Measurements from ENCODE around the gene CEP192.
"Not testable (repeated sequence)": the region's sequence is repeated elsewhere in the genome, so short reads cannot be mapped to it uniquely, and the experiment has no call there.

The CEP192 gene, protein sequence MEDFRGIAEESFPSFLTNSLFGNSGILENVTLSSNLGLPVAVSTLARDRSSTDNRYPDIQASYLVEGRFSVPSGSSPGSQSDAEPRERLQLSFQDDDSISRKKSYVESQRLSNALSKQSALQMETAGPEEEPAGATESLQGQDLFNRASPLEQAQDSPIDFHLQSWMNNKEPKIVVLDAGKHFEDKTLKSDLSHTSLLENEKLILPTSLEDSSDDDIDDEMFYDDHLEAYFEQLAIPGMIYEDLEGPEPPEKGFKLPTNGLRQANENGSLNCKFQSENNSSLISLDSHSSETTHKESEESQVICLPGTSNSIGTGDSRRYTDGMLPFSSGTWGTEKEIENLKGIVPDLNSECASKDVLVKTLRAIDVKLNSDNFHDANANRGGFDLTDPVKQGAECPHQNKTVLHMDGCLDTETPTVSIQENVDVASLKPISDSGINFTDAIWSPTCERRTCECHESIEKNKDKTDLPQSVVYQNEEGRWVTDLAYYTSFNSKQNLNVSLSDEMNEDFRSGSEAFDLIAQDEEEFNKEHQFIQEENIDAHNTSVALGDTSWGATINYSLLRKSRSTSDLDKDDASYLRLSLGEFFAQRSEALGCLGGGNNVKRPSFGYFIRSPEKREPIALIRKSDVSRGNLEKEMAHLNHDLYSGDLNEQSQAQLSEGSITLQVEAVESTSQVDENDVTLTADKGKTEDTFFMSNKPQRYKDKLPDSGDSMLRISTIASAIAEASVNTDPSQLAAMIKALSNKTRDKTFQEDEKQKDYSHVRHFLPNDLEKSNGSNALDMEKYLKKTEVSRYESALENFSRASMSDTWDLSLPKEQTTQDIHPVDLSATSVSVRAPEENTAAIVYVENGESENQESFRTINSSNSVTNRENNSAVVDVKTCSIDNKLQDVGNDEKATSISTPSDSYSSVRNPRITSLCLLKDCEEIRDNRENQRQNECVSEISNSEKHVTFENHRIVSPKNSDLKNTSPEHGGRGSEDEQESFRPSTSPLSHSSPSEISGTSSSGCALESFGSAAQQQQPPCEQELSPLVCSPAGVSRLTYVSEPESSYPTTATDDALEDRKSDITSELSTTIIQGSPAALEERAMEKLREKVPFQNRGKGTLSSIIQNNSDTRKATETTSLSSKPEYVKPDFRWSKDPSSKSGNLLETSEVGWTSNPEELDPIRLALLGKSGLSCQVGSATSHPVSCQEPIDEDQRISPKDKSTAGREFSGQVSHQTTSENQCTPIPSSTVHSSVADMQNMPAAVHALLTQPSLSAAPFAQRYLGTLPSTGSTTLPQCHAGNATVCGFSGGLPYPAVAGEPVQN (N-terminal part only)

DNA sequence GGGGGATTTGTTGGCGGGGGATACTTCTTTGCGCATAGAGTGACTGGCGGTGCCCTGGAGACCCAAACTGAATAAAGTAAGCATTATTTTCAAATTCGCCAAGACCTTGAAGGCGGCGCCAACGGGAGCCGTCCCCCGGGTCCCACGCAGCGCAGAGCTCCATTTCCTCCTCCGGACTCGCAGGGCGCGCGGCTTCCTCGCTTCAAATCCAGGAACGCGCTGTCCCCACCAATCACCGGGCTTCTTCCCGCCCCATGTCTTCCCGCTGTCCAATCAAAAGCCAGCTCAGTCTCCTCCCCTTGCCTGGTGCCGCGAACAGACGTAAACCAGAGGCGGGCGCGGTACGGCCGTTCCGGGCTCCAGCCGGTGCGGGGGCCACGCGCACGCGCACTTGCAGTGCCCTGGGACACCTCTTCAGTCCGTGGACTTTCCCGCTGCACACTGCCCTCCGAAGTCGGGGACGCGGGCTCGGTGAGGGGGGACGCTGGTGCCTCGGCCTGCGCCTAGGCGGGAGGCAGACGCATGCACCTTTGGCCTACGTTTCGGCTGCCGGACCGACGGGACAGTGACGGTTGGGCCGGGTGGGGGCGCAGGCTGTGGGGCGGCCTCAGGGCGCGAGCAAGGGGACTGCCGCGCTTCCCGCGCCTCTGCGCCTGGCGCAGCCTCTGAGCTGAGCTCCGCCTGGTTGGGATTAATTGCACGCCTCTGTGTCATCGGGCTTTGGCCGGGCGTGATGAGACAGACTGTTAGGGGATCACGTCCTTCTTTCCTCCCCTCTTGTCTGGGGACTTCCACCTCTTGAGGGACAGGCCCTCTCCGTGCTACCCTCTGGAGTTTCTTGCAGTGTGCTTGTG, at the start of gene CEP192:
CEP192 (plus strand) TSS at position 396 of the 854 bp plus-strand sequence. CDS start 8,063 bp downstream, outside the sequence.
- DNase-seq: peak; percentile 91 to 98

DNA sequence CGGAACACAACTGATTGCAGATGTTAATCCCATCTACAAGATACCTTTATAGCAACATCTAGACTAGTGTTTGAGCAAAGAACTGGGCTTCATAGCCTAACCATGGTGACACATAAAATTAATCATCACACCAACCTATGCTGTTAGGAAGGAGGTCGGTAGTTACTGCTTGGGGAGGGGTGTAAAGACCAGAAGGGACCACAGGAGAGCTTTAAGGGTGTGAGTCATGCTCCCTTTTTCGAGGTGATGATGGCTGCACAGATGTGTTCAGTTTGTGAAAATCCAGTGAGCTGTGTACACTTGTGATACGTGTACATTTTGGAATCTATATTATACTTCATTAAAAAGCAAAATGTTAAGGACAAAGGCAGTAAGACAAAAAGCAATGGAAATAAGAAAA, 47.9 kb upstream of the CEP192 start:
- no peak for DNase-seq

DNA sequence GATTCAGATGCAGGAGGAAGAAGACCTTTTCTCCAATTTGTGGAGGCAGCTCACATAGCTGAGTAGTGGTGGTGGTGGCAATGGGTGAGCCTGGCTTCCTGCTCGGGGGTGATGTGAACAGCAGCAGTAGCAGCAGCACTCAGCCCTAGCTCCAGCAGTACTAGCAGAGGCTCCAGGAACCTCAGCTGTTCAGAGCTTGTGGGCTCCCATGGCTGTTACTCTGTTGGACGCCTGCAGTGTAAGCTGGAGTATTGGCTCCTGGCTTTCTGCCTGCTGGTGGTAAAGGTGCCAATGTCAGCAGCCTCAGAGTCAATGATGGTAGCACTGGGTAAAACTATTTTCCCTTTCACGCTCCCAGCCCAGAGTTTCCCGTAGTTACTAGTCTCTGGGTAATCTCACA, 46.5 kb upstream of the CEP192 start:
- peak in 1 of 2 experiments; percentile 74 for DNase-seq

DNA sequence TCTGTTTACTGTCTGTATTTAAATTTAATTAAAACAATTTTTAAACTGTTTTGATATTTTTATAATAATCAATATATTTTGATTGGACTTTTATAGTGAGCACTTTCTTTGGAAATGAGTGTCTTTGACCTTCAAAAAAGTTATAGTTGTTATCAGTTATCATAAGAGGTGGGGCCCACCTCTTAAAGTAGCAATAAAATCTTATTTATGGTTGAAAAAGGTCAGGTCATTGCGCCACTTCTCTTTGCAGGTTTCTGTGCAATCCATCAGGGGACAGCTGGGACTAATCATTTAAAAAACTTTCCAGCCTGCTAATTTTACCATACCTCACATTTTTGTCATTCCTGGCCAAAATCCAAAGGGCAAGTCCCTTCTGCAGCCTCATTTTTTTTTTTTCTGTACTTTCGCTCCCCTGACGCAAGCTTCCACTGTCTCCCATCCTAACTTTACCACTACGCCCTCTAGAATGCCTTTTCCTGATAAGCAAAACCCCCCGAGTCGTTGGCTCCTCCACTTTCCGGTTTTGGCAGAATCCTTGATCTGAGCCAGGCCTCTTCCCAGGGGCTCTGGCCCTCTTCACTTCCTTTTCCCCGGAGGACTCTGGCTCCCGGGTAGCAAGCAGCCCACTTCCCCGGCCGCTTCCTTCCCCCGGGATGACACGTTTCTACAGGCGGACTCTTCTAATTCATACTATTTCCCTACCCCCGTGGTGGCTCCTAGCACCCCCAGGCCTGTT, 44.4 kb upstream of the CEP192 start:
- peak; percentile 27 to 57 for DNase-seq

DNA sequence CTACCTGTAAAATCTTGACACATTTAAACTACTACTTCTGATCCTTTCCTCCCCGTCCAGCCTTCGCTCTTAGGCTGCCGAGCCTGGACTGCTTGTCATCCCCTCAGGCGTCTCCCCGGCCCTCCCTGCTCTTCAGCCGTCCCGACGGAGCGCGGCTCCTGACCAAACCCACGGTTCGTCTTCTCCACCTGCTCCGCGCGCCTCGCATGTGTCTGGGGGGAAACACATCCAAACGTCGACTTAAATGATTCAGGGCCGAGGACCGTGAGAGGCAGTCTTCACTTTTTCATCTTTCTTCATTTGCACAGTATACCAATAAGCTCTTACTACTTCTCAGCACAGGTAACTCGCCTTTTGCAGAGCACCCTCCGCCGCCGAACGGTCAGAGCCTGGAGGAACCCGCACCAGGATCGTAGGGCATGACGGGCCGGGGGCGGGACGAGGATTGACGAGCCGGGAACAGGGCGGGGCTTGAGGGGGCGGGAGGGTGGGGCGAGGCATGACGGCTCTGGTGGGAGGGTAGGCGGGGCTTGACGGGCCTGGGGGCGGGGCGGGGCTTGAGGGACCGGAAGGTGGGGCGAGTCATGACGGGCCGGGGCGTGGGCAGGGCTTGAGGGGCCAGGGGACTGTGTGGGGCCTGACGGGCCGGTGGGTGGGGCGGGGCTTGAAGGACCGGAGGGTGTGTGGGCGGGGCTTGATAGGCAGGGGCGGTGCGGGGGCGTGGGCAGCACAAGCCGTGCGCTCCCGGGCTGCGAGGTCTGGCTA, 43.7 kb upstream of the CEP192 start, which contains the start of gene SEH1L:
SEH1L (plus strand) TSS at position 727 of the 765 bp plus-strand sequence. CDS start 111 bp downstream, outside the sequence.
- peak; percentile 91 to 96 for DNase-seq

DNA sequence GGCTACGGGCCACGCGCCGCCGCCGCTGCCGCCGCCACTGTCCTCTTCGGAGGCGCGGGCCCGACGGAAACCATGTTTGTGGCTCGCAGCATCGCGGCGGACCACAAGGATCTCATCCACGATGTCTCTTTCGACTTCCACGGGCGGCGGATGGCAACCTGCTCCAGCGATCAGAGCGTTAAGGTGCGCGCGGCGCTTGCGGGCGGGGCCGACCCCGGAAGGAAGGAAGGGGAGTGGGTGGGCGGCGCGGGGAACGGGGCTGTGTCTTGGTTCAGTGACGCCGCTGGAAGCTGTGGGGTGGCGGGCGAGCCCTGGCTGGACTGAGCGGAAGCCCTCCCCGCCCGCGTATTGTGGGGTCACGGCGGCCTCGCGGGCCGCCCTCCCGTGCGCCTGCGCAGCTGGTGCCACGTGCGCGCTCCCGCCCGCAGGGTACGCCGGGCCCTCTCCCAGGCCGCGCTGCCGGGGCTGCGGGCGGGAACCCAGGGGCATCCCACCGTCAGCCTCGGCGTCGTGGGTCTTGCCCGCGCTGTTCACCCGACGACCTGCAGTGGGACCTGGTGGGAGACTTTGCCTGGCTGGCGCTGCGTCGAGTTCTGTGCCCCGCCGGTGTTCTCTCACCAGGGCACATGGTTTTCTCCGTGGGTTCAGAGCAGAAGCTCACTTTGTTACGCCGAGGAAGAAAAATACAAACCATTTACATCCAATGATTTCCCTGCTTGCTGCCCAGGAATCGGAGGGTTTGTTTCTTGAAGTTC, 42.9 kb upstream of the CEP192 start:
- DNase-seq: peak; percentile 88 to 95

DNA sequence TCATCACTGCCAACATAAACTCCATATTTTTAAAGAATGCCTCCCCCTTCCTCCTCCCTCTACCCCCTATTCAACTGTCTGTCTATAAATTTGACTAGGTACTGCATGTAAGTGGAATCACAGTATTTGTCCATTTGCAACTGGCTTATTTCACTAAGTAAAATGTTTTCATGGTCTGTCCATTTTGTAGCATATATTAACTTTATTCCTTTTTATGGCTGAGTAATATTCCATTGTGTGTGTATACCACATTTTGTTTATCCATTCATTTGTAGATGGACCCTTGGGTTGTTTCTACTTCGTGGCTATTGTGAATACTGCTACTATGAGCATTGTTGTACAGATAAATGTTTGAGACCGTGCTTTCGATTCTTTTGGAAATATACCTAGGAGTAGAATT, 32.7 kb upstream of the CEP192 start:
- DNase-seq: no peak

DNA sequence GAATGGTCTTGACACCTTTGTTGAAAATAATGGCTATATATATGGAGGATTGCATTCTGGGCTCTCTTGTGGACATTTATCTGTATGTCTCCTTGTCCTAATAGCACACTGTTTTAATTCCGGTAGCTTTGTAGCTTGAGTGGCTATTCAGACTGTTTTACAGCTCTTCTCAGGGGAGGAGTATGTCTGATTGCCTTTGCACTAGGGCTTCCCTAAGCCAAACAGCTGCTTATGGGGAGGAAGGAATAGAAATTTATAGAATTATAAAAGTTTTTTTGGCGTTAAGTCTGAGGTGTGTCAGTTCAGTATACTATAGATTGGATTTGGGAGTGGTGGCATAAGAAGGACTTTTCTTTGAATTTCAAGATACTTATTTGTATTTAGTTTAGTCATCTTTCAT, 30.8 kb upstream of the CEP192 start:
- no peak for DNase-seq

DNA sequence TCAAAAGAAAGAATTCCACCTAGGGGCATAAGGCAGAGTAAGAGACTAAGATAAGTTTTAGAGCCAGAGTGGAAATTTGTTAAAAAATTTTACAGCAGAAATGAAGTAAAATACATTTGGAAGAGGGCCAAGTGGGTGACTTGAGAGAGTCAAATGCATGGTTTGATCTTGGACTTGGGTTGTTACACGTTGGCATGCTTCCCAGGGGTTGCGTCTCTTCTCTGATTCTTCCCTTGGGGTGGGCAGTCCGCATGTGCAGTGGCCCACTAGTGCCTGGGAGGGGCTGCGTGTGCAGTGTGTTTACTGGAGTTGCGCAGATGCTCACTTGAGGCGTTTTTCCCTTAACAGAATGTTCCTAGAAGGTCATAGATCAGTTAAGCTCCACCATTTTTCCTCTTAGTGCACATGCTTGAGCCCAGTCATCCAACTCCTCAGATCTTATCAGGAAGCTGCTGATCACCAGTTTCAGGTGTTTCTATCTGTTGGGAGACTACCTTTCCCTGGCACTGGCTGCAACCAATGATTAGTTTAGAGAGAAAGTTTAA, 30.2 kb upstream of the CEP192 start:
- peak; percentile 4 to 48 for DNase-seq

DNA sequence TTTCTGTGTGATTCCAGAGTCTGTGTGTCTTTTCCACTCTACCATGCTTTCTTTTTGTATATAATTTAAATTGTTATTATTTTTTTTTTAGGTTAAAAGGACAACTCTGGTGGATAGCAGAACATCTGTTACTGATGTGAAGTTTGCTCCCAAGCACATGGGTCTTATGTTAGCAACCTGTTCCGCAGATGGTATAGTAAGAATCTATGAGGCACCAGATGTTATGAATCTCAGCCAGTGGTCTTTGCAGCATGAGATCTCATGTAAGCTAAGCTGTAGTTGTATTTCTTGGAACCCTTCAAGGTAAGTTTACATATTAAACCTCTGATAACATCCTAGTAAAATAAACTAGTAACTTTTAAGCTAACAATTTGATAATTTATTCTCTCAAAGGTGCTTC, 28.1 kb upstream of the CEP192 start:
- no peak for DNase-seq

DNA sequence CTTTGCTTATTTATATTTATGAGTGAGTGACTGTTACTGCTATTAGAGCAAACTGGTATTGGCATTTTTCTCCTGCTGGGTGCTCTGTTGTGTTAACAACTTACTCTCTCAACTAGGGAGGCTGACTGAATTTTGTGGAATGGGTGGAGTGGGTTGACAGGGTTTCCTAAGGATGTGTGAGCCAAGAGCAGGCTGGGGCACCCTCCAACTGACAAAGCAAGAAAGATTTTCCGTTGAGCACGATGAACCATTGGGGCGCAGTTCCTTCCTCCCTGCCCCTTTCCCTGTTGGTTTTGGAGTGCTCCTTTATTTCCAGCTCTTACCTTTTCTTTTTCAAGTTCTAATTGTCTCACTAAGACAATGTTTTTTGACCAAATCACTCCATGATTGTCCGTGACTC, 23.0 kb upstream of the CEP192 start:
- no peak for DNase-seq

DNA sequence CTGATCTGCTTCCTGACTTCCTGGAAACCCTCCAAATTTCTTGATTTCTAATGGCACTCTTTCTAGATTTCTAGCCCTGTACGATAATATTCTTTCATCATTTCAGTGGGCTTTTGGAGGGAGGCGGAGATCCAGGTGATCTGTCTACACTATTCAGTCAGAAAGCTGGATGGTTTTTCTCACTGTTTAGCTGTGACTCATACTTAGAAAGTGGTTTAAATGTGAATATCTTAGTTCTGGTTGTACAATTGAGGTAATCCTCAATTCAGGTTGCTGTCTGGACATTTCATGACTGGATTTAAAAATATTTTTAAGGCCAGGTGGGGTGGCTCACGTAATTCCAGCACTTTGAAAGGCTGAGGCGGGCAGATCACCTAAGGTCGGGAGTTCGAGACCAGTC, 22.5 kb upstream of the CEP192 start:
- DNase-seq: no peak

DNA sequence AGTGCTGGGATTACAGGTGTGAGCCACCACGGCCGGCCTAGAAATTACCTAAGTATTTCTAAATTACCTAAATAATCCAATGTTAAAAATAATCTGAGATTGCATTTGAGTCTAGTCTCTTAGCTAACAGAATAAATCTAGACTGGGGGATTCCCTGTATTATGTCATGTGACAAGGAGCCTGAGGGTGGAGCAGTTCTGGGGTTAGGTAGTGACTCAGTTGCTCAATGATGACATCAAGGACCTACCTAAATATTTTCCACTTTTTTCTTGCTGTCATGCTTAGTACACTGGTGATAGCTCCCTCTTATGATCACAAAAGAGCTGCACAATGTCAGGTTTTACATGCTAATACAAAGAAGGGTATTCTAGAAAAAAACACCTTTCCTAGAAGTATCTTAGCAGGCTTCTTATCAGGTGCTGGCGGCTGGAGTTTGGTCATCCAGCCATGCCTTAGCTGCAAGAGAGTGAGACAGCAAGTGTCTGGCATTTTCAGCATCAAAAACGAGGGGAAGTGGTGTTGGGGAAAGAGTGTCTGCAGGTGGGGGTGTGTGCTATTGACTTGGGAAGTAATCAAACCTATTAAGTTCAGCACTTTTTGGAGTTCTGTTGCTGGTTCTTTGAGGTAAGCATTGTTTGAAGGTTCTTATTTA, 17.5 kb upstream of the CEP192 start:
- DNase-seq: no peak

DNA sequence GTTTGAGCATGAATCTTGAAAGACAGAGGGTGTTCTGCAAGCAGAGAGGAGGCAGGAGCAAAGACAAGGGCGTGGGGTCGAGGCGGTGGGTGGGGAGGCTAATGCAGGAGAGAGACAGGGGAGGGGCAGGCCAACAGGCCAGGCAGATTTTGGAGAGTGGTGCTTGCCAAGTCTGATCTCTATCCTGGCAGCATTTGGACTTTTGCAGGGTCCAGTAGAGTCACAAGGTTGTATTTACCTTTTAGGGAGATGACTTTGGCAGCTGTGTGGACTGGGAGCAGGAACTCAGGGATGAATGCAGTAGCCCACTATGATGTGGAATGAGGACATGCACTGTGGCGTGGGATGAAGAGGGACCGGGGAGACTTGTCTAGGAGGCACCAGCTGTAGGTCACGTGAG, 15.7 kb upstream of the CEP192 start:
- no peak for DNase-seq

DNA sequence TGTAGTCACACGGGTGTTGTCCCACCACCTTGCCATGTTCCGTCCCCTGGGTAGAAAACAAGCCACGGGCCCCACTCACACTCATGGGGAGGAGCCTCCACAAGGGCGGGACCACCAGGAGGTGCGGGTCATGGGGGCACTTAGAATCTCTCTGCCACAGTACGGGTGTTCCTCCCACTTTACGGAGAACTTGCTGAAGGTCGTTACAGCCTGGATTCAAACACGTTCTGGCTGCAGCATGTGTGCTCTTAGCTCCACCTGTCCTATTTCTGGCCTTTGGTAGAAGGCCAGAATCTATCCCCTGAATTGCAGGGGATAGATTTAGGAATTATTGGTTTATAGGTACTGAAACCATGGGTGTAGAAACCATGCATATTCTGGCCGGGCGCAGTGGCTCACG, 14.9 kb upstream of the CEP192 start:
- DNase-seq: no peak

DNA sequence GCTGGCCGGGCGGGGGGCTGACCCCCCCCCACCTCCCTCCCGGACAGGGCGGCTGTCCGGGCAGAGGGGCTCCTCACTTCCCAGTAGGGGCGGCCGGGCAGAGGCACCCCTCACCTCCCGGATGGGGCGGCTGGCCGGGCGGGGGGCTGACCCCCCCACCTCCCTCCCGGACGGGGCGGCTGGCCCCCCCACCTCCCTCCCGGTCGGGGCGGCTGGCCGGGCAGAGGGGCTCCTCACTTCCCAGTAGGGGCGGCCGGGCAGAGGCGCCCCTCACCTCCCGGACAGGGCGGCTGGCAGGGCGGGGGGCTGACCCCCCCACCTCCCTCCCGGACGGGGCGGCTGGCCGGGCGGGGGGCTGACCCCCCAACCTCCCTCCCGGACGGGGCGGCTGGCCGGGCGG, 11.1 kb upstream of the CEP192 start:
- DNase-seq: not testable (repeated sequence)

DNA sequence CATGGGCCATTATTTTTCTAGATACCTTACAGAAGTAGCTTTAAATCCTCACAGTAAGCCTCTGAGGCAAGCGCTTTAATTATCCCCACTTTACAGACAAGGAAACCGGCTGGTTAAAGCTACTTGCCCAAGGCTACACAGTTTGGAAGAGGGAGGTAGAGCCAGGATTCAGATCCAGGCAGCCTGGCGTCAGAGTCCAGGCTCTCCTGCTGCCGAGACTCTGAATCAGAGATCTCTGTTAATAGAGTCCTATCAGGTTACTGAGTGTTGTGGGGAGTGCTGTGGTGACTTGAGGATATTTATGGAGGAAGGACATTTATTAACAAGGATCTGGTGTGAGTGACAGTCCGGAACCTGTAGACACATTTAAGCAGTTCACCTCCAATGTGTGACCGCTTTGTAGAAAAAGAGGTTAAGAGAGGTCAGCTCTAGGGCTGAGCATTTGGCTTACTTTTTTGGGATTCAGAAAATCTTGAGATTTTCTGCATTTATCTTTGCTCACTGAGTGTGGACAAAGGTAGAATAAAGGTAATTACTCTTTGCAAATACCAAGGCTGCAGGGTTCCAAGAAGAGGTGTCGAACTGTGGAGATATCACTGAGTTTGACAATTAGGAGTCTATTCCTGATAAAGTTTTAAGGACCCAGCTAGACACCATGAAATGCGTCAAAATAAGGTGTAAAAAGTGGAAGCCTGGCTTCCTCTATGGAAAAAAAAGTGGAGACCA, 1.6 kb upstream of the CEP192 start:
- DNase-seq: no peak

DNA sequence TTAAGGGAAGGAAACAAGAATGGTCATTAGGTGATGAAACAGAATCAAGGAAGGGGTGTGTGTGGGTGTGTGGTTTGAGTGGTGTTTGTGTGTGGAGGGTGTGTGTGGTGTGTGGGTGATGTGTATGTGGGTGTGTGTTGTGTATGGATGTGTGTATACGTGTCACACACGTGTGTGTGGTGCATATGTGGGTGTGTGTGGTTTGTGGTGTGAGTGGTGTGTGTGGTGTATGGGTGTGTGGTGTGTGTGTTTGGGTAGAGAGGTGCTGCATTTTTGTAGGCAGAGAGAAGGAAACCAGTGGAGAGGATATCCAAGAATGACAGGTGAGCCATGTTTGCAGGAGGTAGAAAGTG, 1.1 kb upstream of the CEP192 start:
- no peak for DNase-seq

Measured in NCI-H446 (cell line).